GM13976 (cell line): ENCODE results near the gene FTSJ1.
A peak's percentile ranks its signal among the peaks of the same experiment; 100 is the strongest.

Experiments used
- DNase-seq: peaks from one replicate; pipeline ENCODE4 v3.0.0; 2012; ENCODE audit warnings: low spot score
- in situ Hi-C: fragments of 300-500 bp; cut with MboI; formaldehyde crosslinking; loops from one replicate; pipeline ENCODE4 v1.12.0; 2022; ENCODE audit warnings: low sequenced_read_pairs, mixed read lengths, inconsistent platforms; ENCODE audit not compliant: unreplicated experiment
- TF ChIP-seq, protein P1 (sequence below): IDR thresholded peaks from 2 replicates; pipeline ENCODE4 v1.5.1; 2012; ENCODE audit warnings: borderline replicate concordance, mild to moderate bottlenecking; ENCODE audit not compliant: insufficient read depth; ENCODE audit errors: extremely low read depth, missing control alignments, control extremely low read depth

Gene FTSJ1

DNA sequence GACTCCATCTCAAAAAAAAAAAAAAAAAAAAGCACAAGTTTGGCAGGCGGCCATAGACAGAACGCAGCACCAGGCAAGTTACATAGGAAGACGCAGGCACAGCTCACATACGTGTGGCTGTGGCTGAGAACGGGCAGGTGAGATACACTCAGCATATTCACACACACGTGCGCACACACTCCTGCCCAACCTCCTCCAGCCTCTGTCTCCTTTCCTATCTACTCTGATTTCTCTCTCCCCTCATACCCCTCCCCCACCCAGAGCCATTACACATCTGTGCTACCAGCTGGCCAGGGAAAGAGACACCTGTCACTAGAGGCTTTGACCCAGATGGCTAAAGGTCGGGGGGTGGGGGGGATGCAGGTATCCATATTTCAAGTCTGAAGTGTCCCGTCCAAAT, 3.8 kb upstream of the FTSJ1 start:
- in situ Hi-C loops, result loop anchor here (25.0 kb wide), 1 partner anchor 385 kb away; no protein-coding TSS in a partner anchor
- no peak for DNase-seq
- TF ChIP-seq, protein P1, sequence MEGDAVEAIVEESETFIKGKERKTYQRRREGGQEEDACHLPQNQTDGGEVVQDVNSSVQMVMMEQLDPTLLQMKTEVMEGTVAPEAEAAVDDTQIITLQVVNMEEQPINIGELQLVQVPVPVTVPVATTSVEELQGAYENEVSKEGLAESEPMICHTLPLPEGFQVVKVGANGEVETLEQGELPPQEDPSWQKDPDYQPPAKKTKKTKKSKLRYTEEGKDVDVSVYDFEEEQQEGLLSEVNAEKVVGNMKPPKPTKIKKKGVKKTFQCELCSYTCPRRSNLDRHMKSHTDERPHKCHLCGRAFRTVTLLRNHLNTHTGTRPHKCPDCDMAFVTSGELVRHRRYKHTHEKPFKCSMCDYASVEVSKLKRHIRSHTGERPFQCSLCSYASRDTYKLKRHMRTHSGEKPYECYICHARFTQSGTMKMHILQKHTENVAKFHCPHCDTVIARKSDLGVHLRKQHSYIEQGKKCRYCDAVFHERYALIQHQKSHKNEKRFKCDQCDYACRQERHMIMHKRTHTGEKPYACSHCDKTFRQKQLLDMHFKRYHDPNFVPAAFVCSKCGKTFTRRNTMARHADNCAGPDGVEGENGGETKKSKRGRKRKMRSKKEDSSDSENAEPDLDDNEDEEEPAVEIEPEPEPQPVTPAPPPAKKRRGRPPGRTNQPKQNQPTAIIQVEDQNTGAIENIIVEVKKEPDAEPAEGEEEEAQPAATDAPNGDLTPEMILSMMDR, result no peak

GRCh38 chrX:48472851-48473703, 2.9 kb upstream of the FTSJ1 start:
- in situ Hi-C loops, result loop anchor here (25.0 kb wide), 1 partner anchor 386 kb away; no protein-coding TSS in a partner anchor
- no peak for DNase-seq
- TF ChIP-seq, protein P1, result no peak

DNA sequence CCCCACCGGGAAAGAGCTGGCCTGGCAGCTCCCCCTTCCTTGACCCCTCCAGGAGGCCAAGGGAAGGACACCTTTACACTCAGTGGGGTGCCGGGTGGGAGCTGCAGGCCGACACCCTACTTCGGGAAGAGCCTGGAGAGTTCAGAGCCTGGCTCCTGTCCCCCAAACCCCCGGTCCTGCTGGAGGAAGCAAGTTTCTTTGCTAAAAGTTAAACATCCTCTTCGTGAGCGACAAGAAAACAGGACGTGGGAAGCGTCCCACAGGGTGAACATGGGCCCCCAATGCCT, 2.4 kb upstream of the FTSJ1 start:
- TF ChIP-seq, protein P1, result no peak
- in situ Hi-C loops, result loop anchor here (25.0 kb wide), 1 partner anchor 386 kb away; no protein-coding TSS in a partner anchor
- DNase-seq, result no peak

DNA sequence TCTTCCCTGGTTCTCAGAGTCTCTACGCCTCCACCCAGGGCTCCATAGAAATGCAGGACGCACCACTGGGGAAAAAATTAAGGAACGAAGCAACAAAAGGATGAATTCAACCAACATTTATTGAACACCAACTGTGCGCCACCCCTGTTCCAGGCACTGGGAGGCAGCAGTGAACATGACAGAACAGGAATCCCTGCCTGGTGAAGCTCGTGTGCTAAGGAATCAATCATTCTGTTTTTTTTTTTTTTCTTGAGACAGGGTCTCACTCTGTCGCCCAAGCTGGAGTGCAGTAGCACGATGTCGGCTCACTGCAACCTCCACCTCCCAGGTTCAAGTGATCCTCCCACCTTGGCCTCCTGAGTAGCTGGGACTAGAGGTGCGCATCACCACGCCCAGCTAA, 1.9 kb upstream of the FTSJ1 start:
- TF ChIP-seq, protein P1, result peak; percentile 31
- in situ Hi-C loops, result loop anchor here (25.0 kb wide), 1 partner anchor 387 kb away; no protein-coding TSS in a partner anchor

DNA sequence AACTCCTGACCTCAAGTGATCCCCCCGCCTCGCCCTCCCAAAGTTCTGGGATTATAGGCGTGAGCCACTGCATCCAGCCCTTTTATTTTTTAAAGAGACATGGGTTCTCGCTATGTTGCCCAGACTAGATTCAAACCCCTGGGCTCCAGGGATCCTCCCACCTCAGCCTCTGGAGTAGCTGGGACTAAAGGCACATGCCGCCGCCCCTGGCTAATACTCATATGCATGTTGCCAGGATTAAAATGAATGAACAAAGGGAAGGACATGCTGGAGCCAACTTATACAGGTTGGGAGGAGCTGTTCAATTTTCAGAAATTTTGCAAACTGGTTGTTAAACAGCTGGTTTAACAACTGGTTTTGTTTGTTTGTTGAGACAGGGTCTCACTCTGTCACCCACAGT, 1.4 kb upstream of the FTSJ1 start:
- TF ChIP-seq, protein P1, result no peak
- in situ Hi-C loops, result loop anchor here (25.0 kb wide), 1 partner anchor 387 kb away; no protein-coding TSS in a partner anchor
- DNase-seq, result no peak

More for the DNA sequence above, 1.9 kb upstream of the FTSJ1 start:
- no peak for DNase-seq

DNA sequence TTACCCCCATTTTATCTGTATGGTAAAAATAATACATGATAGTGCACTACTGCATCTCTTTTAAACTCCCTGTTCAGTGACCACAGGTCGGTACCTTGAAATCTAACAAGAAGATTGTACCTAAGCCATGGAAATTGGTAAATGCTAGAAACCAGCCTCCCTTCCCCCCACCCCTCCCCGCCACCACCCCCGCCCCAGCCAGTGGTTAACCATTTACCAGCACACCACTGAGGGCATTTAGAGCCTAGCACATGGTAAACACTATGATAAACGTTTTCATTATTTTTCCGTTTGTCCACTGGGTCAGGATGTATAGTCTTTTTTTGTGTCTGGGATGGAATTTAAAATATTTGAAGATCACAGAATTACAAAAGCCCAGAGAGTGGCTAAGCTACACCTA, 703 bp upstream of the FTSJ1 start:
- DNase-seq, result no peak
- in situ Hi-C loops, result no loop called here
- TF ChIP-seq, protein P1, result no peak
